ENCODE results near the gene SPATS2.

Gene SPATS2

GRCh38 chr12:49489154-49489553 is 121.9 kb downstream of the SPATS2 start:
- TF ChIP-seq FOXA1 (IDR thresholded peaks at IDR 0.05) (no peak), FOXM1 (IDR thresholded peaks at IDR 0.05; ENCODE audit: borderline replicate concordance) (no peak), CTBP1 (IDR thresholded peaks at IDR 0.05; ENCODE audit: borderline replicate concordance) (no peak)

GRCh38 chr12:49489720-49490119 is 122.5 kb downstream of the SPATS2 start:
- ChIA-PET POLR2A (interaction anchor here (1.5 kb wide), 1 partner anchor 123 kb away, joined by 10 read pairs; the partner anchor contains the start of gene SPATS2), CTCF (no interaction called here)
- no peak for DNase-seq (ENCODE audit: extremely low spot score)
- TF ChIP-seq SP1 (IDR thresholded peaks at IDR 0.05) = no peak
- TF ChIP-seq ZNF384 (IDR thresholded peaks at IDR 0.05) = no peak
- no peak for TF ChIP-seq FOXA1 (IDR thresholded peaks at IDR 0.05)
- TF ChIP-seq ELF4 (IDR thresholded peaks at IDR 0.05) = no peak
- TF ChIP-seq L3MBTL2 (conservative IDR thresholded peaks at IDR 0.05) = no peak
- TF ChIP-seq FOXK2 (IDR thresholded peaks at IDR 0.05) = no peak
- no peak for TF ChIP-seq TARDBP (IDR thresholded peaks at IDR 0.05)
- TF ChIP-seq ARNT (IDR thresholded peaks at IDR 0.05) = no peak

More at GRCh38 chr12:49489154-49489553, 121.9 kb downstream of the SPATS2 start:
- POLR2A ChIA-PET = interaction anchor here (1.7 kb wide), 1 partner anchor 122 kb away, joined by 8 read pairs; the partner anchor contains the start of gene SPATS2
- DNase-seq (ENCODE audit: extremely low spot score) = no peak
- CTCF ChIA-PET = no interaction called here

- TF ChIP-seq TARDBP (IDR thresholded peaks at IDR 0.05) = no peak
- no peak for TF ChIP-seq SP1 (IDR thresholded peaks at IDR 0.05)
- TF ChIP-seq ELF4 (IDR thresholded peaks at IDR 0.05) = no peak
- DNase-seq (ENCODE audit: extremely low spot score) = no peak
- ChIA-PET POLR2A (no interaction called here), CTCF (interaction anchor here (0.7 kb wide), 2 partner anchors 11 to 133 kb away, joined by 3 read pairs; no protein-coding TSS in a partner anchor)
Observed at GRCh38 chr12:49491823-49492222, 124.6 kb downstream of the SPATS2 start.

GRCh38 chr12:49493900-49494299 is 126.6 kb downstream of the SPATS2 start:
- TF ChIP-seq ZNF384 (IDR thresholded peaks at IDR 0.05) (no peak), FOXA1 (IDR thresholded peaks at IDR 0.05) (no peak), HDGF (IDR thresholded peaks at IDR 0.05; ENCODE audit: borderline replicate concordance) (no peak), CTBP1 (IDR thresholded peaks at IDR 0.05; ENCODE audit: borderline replicate concordance) (no peak), TARDBP (IDR thresholded peaks at IDR 0.05) (no peak), SP1 (IDR thresholded peaks at IDR 0.05) (no peak), LEF1 (IDR thresholded peaks at IDR 0.05; ENCODE audit: borderline replicate concordance) (no peak), SUZ12 (IDR thresholded peaks at IDR 0.05) (no peak), PKNOX1 (IDR thresholded peaks at IDR 0.05) (no peak), FOXK2 (IDR thresholded peaks at IDR 0.05) (no peak), L3MBTL2 (conservative IDR thresholded peaks at IDR 0.05) (no peak), NFRKB (IDR thresholded peaks at IDR 0.05) (no peak), FOXM1 (IDR thresholded peaks at IDR 0.05; ENCODE audit: borderline replicate concordance) (no peak)
- ChIA-PET CTCF (no interaction called here), POLR2A (interaction anchor here (1.2 kb wide), 1 partner anchor 127 kb away, joined by 5 read pairs; the partner anchor contains the start of gene SPATS2)
- no peak for DNase-seq (ENCODE audit: extremely low spot score)

- TF ChIP-seq LEF1 (IDR thresholded peaks at IDR 0.05; ENCODE audit: borderline replicate concordance) (no peak), FOXA1 (IDR thresholded peaks at IDR 0.05) (no peak), L3MBTL2 (conservative IDR thresholded peaks at IDR 0.05) (no peak), HDGF (IDR thresholded peaks at IDR 0.05; ENCODE audit: borderline replicate concordance) (no peak), ELF4 (IDR thresholded peaks at IDR 0.05) (no peak), ZNF384 (IDR thresholded peaks at IDR 0.05) (no peak), BHLHE40 (IDR thresholded peaks at IDR 0.05; ENCODE audit: borderline replicate concordance) (no peak), FOXM1 (IDR thresholded peaks at IDR 0.05; ENCODE audit: borderline replicate concordance) (no peak), TARDBP (IDR thresholded peaks at IDR 0.05) (no peak), FOXK2 (IDR thresholded peaks at IDR 0.05) (no peak), PKNOX1 (IDR thresholded peaks at IDR 0.05) (no peak), CTBP1 (IDR thresholded peaks at IDR 0.05; ENCODE audit: borderline replicate concordance) (no peak), SUZ12 (IDR thresholded peaks at IDR 0.05) (no peak)
- POLR2A ChIA-PET = interaction anchor here (3.6 kb wide), 1 partner anchor 130 kb away, joined by 11 read pairs; the partner anchor contains the start of gene SPATS2
- CTCF ChIA-PET = no interaction called here
- no peak for DNase-seq (ENCODE audit: extremely low spot score)
Observed at GRCh38 chr12:49496417-49497360, 129.4 kb downstream of the SPATS2 start.

- TF ChIP-seq ELF4 (IDR thresholded peaks at IDR 0.05) (no peak), FOXM1 (IDR thresholded peaks at IDR 0.05; ENCODE audit: borderline replicate concordance) (no peak), PKNOX1 (IDR thresholded peaks at IDR 0.05) (no peak), HDGF (IDR thresholded peaks at IDR 0.05; ENCODE audit: borderline replicate concordance) (no peak), TARDBP (IDR thresholded peaks at IDR 0.05) (no peak), SP1 (IDR thresholded peaks at IDR 0.05) (no peak), SUZ12 (IDR thresholded peaks at IDR 0.05) (no peak), BHLHE40 (IDR thresholded peaks at IDR 0.05; ENCODE audit: borderline replicate concordance) (no peak), ARNT (IDR thresholded peaks at IDR 0.05) (no peak), ZNF384 (IDR thresholded peaks at IDR 0.05) (no peak), NFRKB (IDR thresholded peaks at IDR 0.05) (no peak), FOXA1 (IDR thresholded peaks at IDR 0.05) (no peak), FOXK2 (IDR thresholded peaks at IDR 0.05) (no peak), CTBP1 (IDR thresholded peaks at IDR 0.05; ENCODE audit: borderline replicate concordance) (no peak), LEF1 (IDR thresholded peaks at IDR 0.05; ENCODE audit: borderline replicate concordance) (no peak)
- CTCF ChIA-PET = interaction anchor here (0.8 to 1.0 kb wide), 2 partner anchors 143 to 154 kb away, joined by 3 to 5 read pairs; no protein-coding TSS in a partner anchor
- POLR2A ChIA-PET = no interaction called here
- DNase-seq (ENCODE audit: extremely low spot score) = no peak
Observed at GRCh38 chr12:49501895-49502294, 134.6 kb downstream of the SPATS2 start.

All from HEK293T (cell line).